K562 (cell line): ENCODE data around the gene USP48. TPM values are rescaled to one million over a fixed set of nuclear protein-coding genes. Genes with fewer than 3 reads are reported as not detected.

Source experiments
- ATAC-seq: fragments of 200-7000 bp; cut with Tn5 transposase; 3 replicates; pipeline ENCODE4 v1.9.1; 2020; ENCODE audit warnings: moderate library complexity
- BruUV-seq: library from RNA; stranded (reverse); fragments of 400-500 nt; replicated peaks from 2 replicates; lab custom pipeline; 2021; lab: Mats Ljungman, UMichigan
- CTCF ChIA-PET: fragments of 300-600 bp; formaldehyde crosslinking; extraction: SDS; loops from one replicate; lab custom pipeline; 2021; ENCODE audit warnings: low intra/inter-chr PET ratio; lab: Yijun Ruan, JAX
- POLR2A ChIA-PET: fragments of 300-600, 350-650 bp; sonication (Branson Sonifier 250); formaldehyde crosslinking; extraction: SDS; loops from one replicate; lab custom pipeline; 2021; ENCODE audit warnings: antibody characterized with exemption, inconsistent platforms; lab: Yijun Ruan, JAX
- DNase-seq, 4 experiments: peaks; one replicate each; pipeline versions ENCODE4 v3.0.0 to v3.0.0-alpha.2; 2011 to 2018; ENCODE audit warnings: low spot score in 3 of 4, mixed read lengths in 3 of 4; ENCODE audit errors: extremely low read depth in 1 of 4
- FAIRE-seq: peaks from 2 replicates; lab custom pipeline; 2011; peaks lifted over from hg19 to GRCh38; lab: Jason Lieb, UNC
- H2AFZ ChIP-seq: 2 replicates; pipeline ENCODE4 v1.6.0; 2011; ENCODE audit warnings: low read depth, low read length, control low read depth, inconsistent platforms
- H3K27ac ChIP-seq: fragments of 200-600 bp; 3 replicates; pipeline ENCODE4 v1.8.0; 2011; ENCODE audit warnings: low read depth, mild to moderate bottlenecking, control low read depth, inconsistent platforms, low read length, moderate library complexity, mixed read lengths; ENCODE audit errors: extremely low read depth
- H3K27me3 ChIP-seq, 2 experiments: fragments of 300-600 bp in 1 of 2; 2 replicates in 1 of 2; 3 replicates in 1 of 2; pipeline versions ENCODE4 v1.6.0 to v1.8.0; 2011; ENCODE audit warnings: inconsistent platforms in 2 of 2, low read length in 2 of 2, mild to moderate bottlenecking in 1 of 2, mixed read lengths in 1 of 2, moderate library complexity in 1 of 2; ENCODE audit not compliant: control insufficient read depth in 2 of 2, insufficient read depth in 2 of 2
- H3K36me3 ChIP-seq: fragments of 300-600 bp; 3 replicates; pipeline ENCODE4 v1.8.0; 2011; ENCODE audit warnings: mild to moderate bottlenecking, low read length, inconsistent platforms; ENCODE audit not compliant: control insufficient read depth, insufficient read depth
- H3K4me1 ChIP-seq, 2 experiments: fragments of 200-600 bp in 1 of 2; replicated peaks in 1 of 2; 2 replicates in 1 of 2; 3 replicates in 1 of 2; pipeline versions ENCODE4 v1.5.1 to v1.8.0; 2011; ENCODE audit warnings: inconsistent platforms in 2 of 2, low read length in 2 of 2, mild to moderate bottlenecking in 1 of 2, mixed read lengths in 1 of 2, moderate library complexity in 1 of 2; ENCODE audit not compliant: control insufficient read depth in 2 of 2, insufficient read depth in 2 of 2
- H3K4me2 ChIP-seq: 2 replicates; pipeline ENCODE4 v1.6.1; 2011; ENCODE audit warnings: low read length, control low read depth, inconsistent platforms, mixed read lengths; ENCODE audit not compliant: insufficient read depth
- H3K4me3 ChIP-seq: fragments of 200-600 bp; sonication (generic), shearing (Covaris generic); 2 replicates; pipeline ENCODE4 v1.5.1; 2016; ENCODE audit warnings: control low read depth, inconsistent platforms
- H3K79me2 ChIP-seq: fragments of 200-600 bp; 3 replicates; pipeline ENCODE4 v1.8.0; 2011; ENCODE audit warnings: low read length, inconsistent platforms; ENCODE audit not compliant: control insufficient read depth, insufficient read depth
- H3K9ac ChIP-seq, 2 experiments: 2 replicates each; pipeline versions ENCODE4 v1.6.0 to v1.6.1; 2011; ENCODE audit warnings: low read depth in 2 of 2, low read length in 2 of 2, control low read depth in 1 of 2, inconsistent platforms in 1 of 2, mild to moderate bottlenecking in 1 of 2, mixed read lengths in 1 of 2; ENCODE audit not compliant: insufficient read depth in 1 of 2
- H3K9me1 ChIP-seq: one replicate; pipeline ENCODE4 v1.6.0; 2011; ENCODE audit warnings: inconsistent platforms, mild to moderate bottlenecking, low read length, moderate library complexity; ENCODE audit not compliant: control insufficient read depth, insufficient read depth
- H3K9me3 ChIP-seq: replicated peaks from 2 replicates; pipeline ENCODE4 v1.5.1; 2011; ENCODE audit warnings: low read depth, low read length, inconsistent platforms; ENCODE audit not compliant: control insufficient read depth, insufficient read depth
- H4K20me1 ChIP-seq: replicated peaks from 2 replicates; pipeline ENCODE4 v1.6.1; 2011; ENCODE audit warnings: low read length, inconsistent platforms, mixed read lengths; ENCODE audit not compliant: control insufficient read depth, insufficient read depth
- CHD4 ChIP-seq: fragments of 200-600 bp; sonication (generic); IDR thresholded peaks from 3 replicates; pipeline ENCODE4 v1.6.1; 2012; ENCODE audit warnings: low read depth, mild to moderate bottlenecking, mixed read lengths, low read length, inconsistent platforms; ENCODE audit not compliant: insufficient read depth, insufficient replicate concordance, poor library complexity, severe bottlenecking
- DACH1 ChIP-seq: fragments of 450-650 bp; IDR thresholded peaks from 2 replicates; pipeline ENCODE4 v1.6.1; 2018; ENCODE audit not compliant: partially characterized antibody
- FOSL1 ChIP-seq: fragments of 200-800 bp; sonication (Bioruptor generic); conservative IDR thresholded peaks from 2 replicates; pipeline ENCODE4 v1.6.1; 2016; ENCODE audit warnings: missing genetic modification characterization, missing compliant biosample characterization
- HNRNPUL1 ChIP-seq: fragments of 200-400 bp; formaldehyde crosslinking; IDR thresholded peaks from 2 replicates; pipeline ENCODE4 v1.6.1; 2017; ENCODE audit warnings: low read length
- ILK ChIP-seq: fragments of 450-650 bp; IDR thresholded peaks from 2 replicates; pipeline ENCODE4 v1.6.1; 2016; ENCODE audit warnings: missing genetic modification characterization, low read depth, mild to moderate bottlenecking, missing compliant biosample characterization, moderate library complexity, borderline replicate concordance
- JUND ChIP-seq, 2 experiments: IDR thresholded peaks; 2 replicates in 1 of 2; 3 replicates in 1 of 2; pipeline ENCODE4 v1.6.1; 2011; ENCODE audit warnings: borderline replicate concordance in 2 of 2, low read depth in 2 of 2, low read length in 2 of 2, improper control_type of control experiment in 1 of 2, missing biosample characterization in 1 of 2, missing genetic modification characterization in 1 of 2, missing genetic modification reagents in 1 of 2
- POLR2AphosphoS5 ChIP-seq: IDR thresholded peaks from 2 replicates; pipeline ENCODE4 v1.6.1; 2011; ENCODE audit warnings: mild to moderate bottlenecking, low read depth, low read length, moderate library complexity; ENCODE audit not compliant: control insufficient read depth, insufficient read depth
- SMARCA5 ChIP-seq: fragments of 450-650 bp; IDR thresholded peaks from 2 replicates; pipeline ENCODE4 v1.6.1; 2016
- U2AF1 ChIP-seq: fragments of 200-400 bp; formaldehyde crosslinking; optimal IDR thresholded peaks from 2 replicates; pipeline ENCODE3; 2017; ENCODE audit warnings: mild to moderate bottlenecking, low read depth, low read length, moderate library complexity
- ZNF124 ChIP-seq: sonication (generic); formaldehyde crosslinking; IDR thresholded peaks from 2 replicates; pipeline ENCODE4 v1.8.1; 2022; ENCODE audit warnings: missing genetic modification reagents
- WGBS: fragments of 100-300 bp; shearing (Covaris generic); methylation state at CpG from one replicate; pipeline ENCODE4 v1.1.6; 2016; ENCODE audit warnings: low coverage, mixed read lengths; ENCODE audit not compliant: insufficient coverage; ENCODE audit errors: missing lambda C conversion rate; 5-methylcytosine and 5-hydroxymethylcytosine counted together
- in situ Hi-C: fragments of 300-500 bp; cut with MboI; formaldehyde crosslinking; loops from 4 replicates; pipeline ENCODE4 v1.15.0; 2018; ENCODE audit warnings: inconsistent platforms, mixed read lengths
- intact Hi-C: fragments of 100-400 bp; cut with micrococcal nuclease; formaldehyde crosslinking; loops from 2 replicates; pipeline ENCODE4 v1.14.2; 2022
- polyA plus RNA-seq, 8 experiments: library from polyadenylated mRNA; depleted of rRNA in 4 of 8; stranded (reverse) in 5 of 8; unstranded in 3 of 8; fragments of >200 nt; fragmentation: Nextera tagmentation in 2 of 8; fragmentation: Illumina TruSeq in 1 of 8; extraction: Ambion mirVana in 2 of 8; extraction: Trizol in 1 of 8; gene quantifications; 2 replicates each; pipeline versions ENCODE4 v1.2.1 to v1.2.3, GENCODE V29; 2011 to 2014; ENCODE audit warnings: inconsistent platforms in 1 of 8, missing spikeins in 1 of 8
- total RNA-seq, 7 experiments: library from RNA; depleted of rRNA in 6 of 7; stranded (reverse); fragments of >200 nt in 6 of 7; fragmentation: Illumina TruSeq in 2 of 7; extraction: Trizol in 2 of 7; gene quantifications; 2 replicates each; pipeline versions ENCODE4 v1.2.1 to v1.2.3, GENCODE V29; 2011 to 2021; ENCODE audit warnings: low replicate concordance in 1 of 7
- TF ChIP-seq, protein P1 (sequence below): sonication (generic); IDR thresholded peaks from 2 replicates; pipeline ENCODE4 v1.6.1; 2016

USP48 gene
- total and polyA plus RNA-seq, 9 of the 15 experiments (the other 6 are each of a cell fraction or from before 2014, with no cell fraction given), result 23.3 to 123 (median 106) TPM

- POLR2A ChIA-PET, result interaction anchor here (0.6 kb wide), 1 partner anchor 905 kb away, joined by 3 read pairs; no protein-coding TSS in a partner anchor
- no peaks in the 10 kb centered on the region for H3K9me3 ChIP-seq
- FAIRE-seq (no peak), DNase-seq (no peak), ATAC-seq (no peak)
- H3K36me3 ChIP-seq, result peaks cover 86% of the 10 kb centered on the region
- CTCF ChIA-PET, result no interaction called here
- 93% methylated on average over 6 of the region's 6 CpGs for WGBS
- intact Hi-C loops (no loop called here), in situ Hi-C loops (no loop called here)
- H3K27ac ChIP-seq, result no peak overlapping the region
- no peak for TF ChIP-seq U2AF1
- no peak for TF ChIP-seq POLR2AphosphoS5
- no peak for TF ChIP-seq HNRNPUL1
- TF ChIP-seq FOSL1 (tag), result no peak
- no peak for TF ChIP-seq JUND (IDR thresholded peaks at IDR 0.05; ENCODE audit: borderline replicate concordance, low read depth, low read length)
- TF ChIP-seq JUND (tag; IDR thresholded peaks at IDR 0.05; ENCODE audit: borderline replicate concordance, low read depth, low read length), result no peak
- TF ChIP-seq, protein P1, sequence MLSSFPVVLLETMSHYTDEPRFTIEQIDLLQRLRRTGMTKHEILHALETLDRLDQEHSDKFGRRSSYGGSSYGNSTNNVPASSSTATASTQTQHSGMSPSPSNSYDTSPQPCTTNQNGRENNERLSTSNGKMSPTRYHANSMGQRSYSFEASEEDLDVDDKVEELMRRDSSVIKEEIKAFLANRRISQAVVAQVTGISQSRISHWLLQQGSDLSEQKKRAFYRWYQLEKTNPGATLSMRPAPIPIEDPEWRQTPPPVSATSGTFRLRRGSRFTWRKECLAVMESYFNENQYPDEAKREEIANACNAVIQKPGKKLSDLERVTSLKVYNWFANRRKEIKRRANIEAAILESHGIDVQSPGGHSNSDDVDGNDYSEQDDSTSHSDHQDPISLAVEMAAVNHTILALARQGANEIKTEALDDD, result no peak
- TF ChIP-seq ZNF124 (CRISPR knock-in tag), result no peak
- TF ChIP-seq DACH1, result no peak
- TF ChIP-seq ILK, result no peak
- TF ChIP-seq CHD4, result no peak
- no peak for TF ChIP-seq SMARCA5
- H3K79me2 ChIP-seq, result peaks cover 13% of the 10 kb centered on the region; the same call in 1 of the 3 replicates
- H3K9me1 ChIP-seq, result no peaks in the 10 kb centered on the region
- no peaks in the 10 kb centered on the region for H4K20me1 ChIP-seq
- H2AFZ ChIP-seq, result no peak overlapping the region
- peaks cover 0 to 14% of the 10 kb centered on the region in 2 experiments; a peak in 2 of 5 replicates for H3K4me1 ChIP-seq
- BruUV-seq, result no TSS peak
- H3K27me3 ChIP-seq, result no peaks in the 10 kb centered on the region
- no peak overlapping the region for H3K4me2 ChIP-seq
- H3K9ac ChIP-seq, result no peak overlapping the region
- no peak overlapping the region for H3K4me3 ChIP-seq
Measured at GRCh38 chr1:21701401-21701800, 81.5 kb downstream of the USP48 start.
